Heart left ventricle (tissue), 16 donors: ENCODE results near the gene NDUFS3. TPM values are rescaled to one million over a fixed set of nuclear protein-coding genes. Genes with fewer than 3 reads are reported as not detected.
"Not testable (repeated sequence)": the region's sequence is repeated elsewhere in the genome, so short reads cannot be mapped to it uniquely, and the experiment has no call there.

Experiments
- ATAC-seq, 4 donors: fragments of 200-7000 bp; cut with Tn5 transposase; one replicate each; pipeline ENCODE4 v1.9.1; 2020 to 2022; ENCODE audit warnings: moderate library complexity in 4 of 4, mild to moderate bottlenecking in 3 of 4, moderate number of reproducible peaks in 1 of 4
- DNase-seq, 5 donors: peaks; one replicate each; pipeline ENCODE4 v3.0.0-alpha.2; 2020
- H3K27ac ChIP-seq, 12 donors: fragments of 200-600 bp; sonication (generic) in 4 of 12; one replicate each; pipeline versions ENCODE4 v1.5.0 to v1.8.0; 2016 to 2022; ENCODE audit warnings: mild to moderate bottlenecking in 2 of 12
- H3K27me3 ChIP-seq, 9 donors: fragments of 200-600 bp; sonication (generic) in 2 of 9; one replicate each; pipeline versions ENCODE4 v1.5.1 to v1.8.0; 2016 to 2022; ENCODE audit warnings: mild to moderate bottlenecking in 3 of 9
- H3K36me3 ChIP-seq, 9 donors: fragments of 200-600 bp; sonication (generic) in 2 of 9; one replicate each; pipeline versions ENCODE4 v1.5.0 to v1.8.0; 2018 to 2022; ENCODE audit warnings: mild to moderate bottlenecking in 2 of 9
- H3K4me1 ChIP-seq, 12 donors: fragments of 200-600 bp; sonication (generic) in 4 of 12; one replicate each; pipeline versions ENCODE4 v1.5.0 to v1.8.0; 2016 to 2022; ENCODE audit warnings: mild to moderate bottlenecking in 3 of 12
- H3K4me3 ChIP-seq, 12 donors: fragments of 200-600 bp; sonication (generic) in 4 of 12; one replicate each; pipeline versions ENCODE4 v1.5.0 to v1.8.0; 2017 to 2022; ENCODE audit warnings: mild to moderate bottlenecking in 9 of 12, moderate library complexity in 4 of 12
- H3K9me3 ChIP-seq, 12 donors: fragments of 200-600 bp; sonication (generic) in 4 of 12; one replicate each; pipeline versions ENCODE4 v1.5.0 to v1.8.0; 2016 to 2022; ENCODE audit warnings: mild to moderate bottlenecking in 1 of 12
- CTCF ChIP-seq, 12 donors: fragments of 200-600 bp; sonication (generic) in 4 of 12; IDR thresholded peaks; one replicate each; pipeline versions ENCODE4 v1.5.0 to v1.8.0; 2018 to 2022; ENCODE audit warnings: antibody characterized with exemption in 12 of 12, mild to moderate bottlenecking in 5 of 12
- POLR2A ChIP-seq, 2 donors: fragments of 450-650 bp; IDR thresholded peaks; one replicate each; pipeline ENCODE4 v1.6.1; 2017; ENCODE audit warnings: antibody characterized with exemption in 2 of 2, mild to moderate bottlenecking in 2 of 2, moderate library complexity in 2 of 2
- WGBS, 4 donors: extraction: QIAGEN DNeasy Blood & Tissue Kit in 2 of 4; methylation state at CpG; one replicate each; pipeline versions ENCODE4 v1.1.5 to v1.1.7; 2013 to 2018; 5-methylcytosine and 5-hydroxymethylcytosine counted together
- intact Hi-C, 10 donors: fragments of 100-400 bp; cut with DNase I; formaldehyde crosslinking; loops; one replicate each; pipeline versions ENCODE4 v1.11.1 to v1.14.2; 2022
- long read RNA-seq, 3 donors: library from polyadenylated mRNA; unstranded; transcript quantifications; one replicate each; pipeline ENCODE4 v2.0.0, GENCODE V29; 2020 to 2021
- polyA plus RNA-seq, 2 donors: library from polyadenylated mRNA; stranded (reverse); fragments of 200-250 nt; gene quantifications; one replicate each; pipeline ENCODE4 v1.2.3, GENCODE V29; 2013
- total RNA-seq, 9 donors: library from RNA; depleted of rRNA in 2 of 9; stranded (reverse); fragments of >200 nt in 2 of 9; fragmentation: NEBNext Ultra II Directional in 3 of 9; extraction: Animal tissue kit (Norgen Biotek cat#: 25700) in 3 of 9; gene quantifications; one replicate each; pipeline versions ENCODE4 v1.1.0 to v1.2.4, GENCODE V29; 2016 to 2023
- donor health status: ischemic (EF 13 %, LVEDD 7.1; RV severe dilation, severe dysfunction).
- donor health status: healthy with polysubstance abuse.
- donor health status: DM: no; HTN: yes; CAD: no.
- donor health status: DM: no; HTN: no; CAD: no.
- donor health status: ischemic (EF 25% LVEDD 6.9; RV normal size, moderate dysfunction).
- donor health status: ischemic (EF 25% LVEDD 5.7; RV mildly dilated, moderate dysfunction).
- donor health status: healthy.
- donor health status: DM: yes; HTN: yes; CAD: no.
- donor health status: ischemic (EF 35%, LVEDD 5.7; RV mildly dilated, moderate dysfunction).
- donor health status: nonischemic (EF 11% LVEDD 7.7; RV severe dilation, severe dysfunction).
- donor health status: DM: yes; HTN: yes; CAD: no.
- donor health status: PGD.
- donor health status: ischemic (EF 29% LVEDD 5.4; RV normal size, mild dysfunction).
- donor health status: nonischemic (EF 23%, LVEDD 6.1; RV moderate dilation, normal function).

NDUFS3 gene
- total RNA-seq (100 to 1,000 TPM; 134 to 310 (median 236) TPM), polyA plus RNA-seq (100 to 1,000 TPM; 222 to 478 TPM)
- long read RNA-seq, donor 1, transcript NDUFS3-201 (7 exons, 958 nt) = major isoform, 152 of 176 reads
- long read RNA-seq, donor 1, partial matches to known transcripts = 3 of 176 reads
- long read RNA-seq, donor 1, other reads (novel, unspliced or antisense) = 21 of 176 reads
- long read RNA-seq, donor 2, transcript NDUFS3-201 (7 exons, 958 nt) = major isoform, 215 of 234 reads
- long read RNA-seq, donor 2, partial matches to known transcripts = 3 of 234 reads
- long read RNA-seq, donor 2, other reads (novel, unspliced or antisense) = 16 of 234 reads
- long read RNA-seq, donor 3, transcript NDUFS3-201 (7 exons, 958 nt) = major isoform, 75 of 98 reads
- long read RNA-seq, donor 3, partial matches to known transcripts = 2 of 98 reads
- long read RNA-seq, donor 3, other reads (novel, unspliced or antisense) = 21 of 98 reads

- DNase-seq (peak; percentile 89 to 92 (median 90)), ATAC-seq (peak; percentile 88 to 97 (median 94))
- H3K9me3 ChIP-seq = no peaks in the 10 kb centered on the region
- H3K4me3 ChIP-seq = peak within 1 kb of the TSS; percentile 76 to 100 (median 96)
- H3K4me1 ChIP-seq = peaks cover 9 to 37% (median 27%) of the 10 kb centered on the region in 12 donors
- peak within 1 kb of the TSS; percentile 67 to 95 (median 92) for H3K27ac ChIP-seq
- 0 to 1% (median 0%) methylated on average over 47 to 72 of the region's 72 CpGs for WGBS, 4 donors
- no peaks in the 10 kb centered on the region for H3K27me3 ChIP-seq
- no peak for TF ChIP-seq CTCF (IDR thresholded peaks at IDR 0.05)
- peak in 1 of 2 donors; percentile 47 for TF ChIP-seq POLR2A (IDR thresholded peaks at IDR 0.05)
- intact Hi-C loops = loop anchor here in 1 of 10 donors (2.0 to 5.0 kb wide), 2 partner anchors 26 to 102 kb away; partner anchors contain the start of gene CELF1
- peaks cover 0 to 74% (median 69%) of the 10 kb centered on the region in 9 donors for H3K36me3 ChIP-seq
These were observed at the start of gene NDUFS3, which contains the start of gene KBTBD4 for GRCh38 chr11:47578524-47579494. Gene NDUFS3, plus strand, starts transcription at chr11:47579074. Its CDS starts 18 bp downstream, at chr11:47579092. Gene KBTBD4, minus strand, starts transcription at chr11:47578970. Its CDS starts 19 bp downstream, at chr11:47578951.

GRCh38 chr11:47529951-47530350, 48.9 kb upstream of the NDUFS3 start:
- H3K27ac ChIP-seq = peak overlapping the region in 1 of 12 donors; percentile 43
- no peaks in the 10 kb centered on the region for H3K27me3 ChIP-seq
- DNase-seq (no peak), ATAC-seq (no peak)
- no peak overlapping the region for H3K4me3 ChIP-seq
- H3K36me3 ChIP-seq = peaks cover 0 to 17% (median 0%) of the 10 kb centered on the region in 9 donors
- WGBS, 4 donors = 92 to 97% (median 95%) methylated on average over 4 of the region's 4 CpGs
- no peaks in the 10 kb centered on the region for H3K9me3 ChIP-seq
- intact Hi-C loops = loop anchor here in 1 of 10 donors (10.0 kb wide), 1 partner anchor 45 kb away; no protein-coding TSS in a partner anchor
- H3K4me1 ChIP-seq = peaks cover 0 to 73% (median 49%) of the 10 kb centered on the region in 12 donors
- no peak for TF ChIP-seq CTCF (IDR thresholded peaks at IDR 0.05)
- TF ChIP-seq POLR2A (IDR thresholded peaks at IDR 0.05) = no peak

GRCh38 chr11:47530721-47531120, 48.2 kb upstream of the NDUFS3 start:
- H3K9me3 ChIP-seq, H3K27me3 ChIP-seq, H3K4me3 ChIP-seq, ATAC-seq, DNase-seq: not testable (repeated sequence)
- WGBS, 4 donors = 86 to 91% (median 87%) methylated on average over 9 of the region's 9 CpGs
- intact Hi-C loops = loop anchor here in 1 of 10 donors (10.0 kb wide), 1 partner anchor 46 kb away; no protein-coding TSS in a partner anchor
- peak overlapping the region in 1 of 12 donors; percentile 50 for H3K27ac ChIP-seq
- H3K36me3 ChIP-seq = peaks cover 0 to 18% (median 0%) of the 10 kb centered on the region in 9 donors
- H3K4me1 ChIP-seq = peaks cover 0 to 72% (median 45%) of the 10 kb centered on the region in 12 donors

- TF ChIP-seq POLR2A (IDR thresholded peaks at IDR 0.05) = no peak
- no peak for TF ChIP-seq CTCF (IDR thresholded peaks at IDR 0.05)
- H3K4me1 ChIP-seq = peaks cover 3 to 72% (median 51%) of the 10 kb centered on the region in 12 donors
- DNase-seq = no peak
- peak overlapping the region in 2 of 12 donors; percentile 7 to 50 for H3K27ac ChIP-seq
- H3K27me3 ChIP-seq = no peaks in the 10 kb centered on the region
- H3K9me3 ChIP-seq = no peaks in the 10 kb centered on the region
- ATAC-seq = no peak
- H3K36me3 ChIP-seq = peaks cover 0 to 24% (median 0%) of the 10 kb centered on the region in 9 donors
- 63 to 73% (median 69%) methylated on average over 3 of the region's 3 CpGs for WGBS, 4 donors
- intact Hi-C loops = loop anchor here in 1 of 10 donors (10.0 kb wide), 1 partner anchor 47 kb away; no protein-coding TSS in a partner anchor
- no peak overlapping the region for H3K4me3 ChIP-seq
These were observed 47.2 kb upstream of the NDUFS3 start for GRCh38 chr11:47531666-47532065.
